ENCODE data around the gene DAB2IP.

DAB2IP gene

GRCh38 chr9:121625590-121625989 is 25.8 kb upstream of the DAB2IP start:
- H3K4me3 ChIP-seq (ENCODE audit: control insufficient read depth in 1 of 7, extremely low read depth in 1 of 7, insufficient read depth in 4 of 7, low read depth in 2 of 7, low read length in 6 of 7): no peak overlapping the region
- ChIA-PET CTCF (interaction anchor here (1.3 to 1.6 kb wide), 2 partner anchors 9 to 75 kb away, joined by 3 to 5 read pairs; no protein-coding TSS in a partner anchor), POLR2A (no interaction called here)
- no peaks in the 10 kb centered on the region for H3K27me3 ChIP-seq (replicated peaks in 2 of 5; ENCODE audit: control insufficient read depth in 4 of 5, insufficient read depth in 5 of 5, low read length in 4 of 5)
- no peaks in the 10 kb centered on the region for H3K36me3 ChIP-seq (ENCODE audit: control insufficient read depth in 4 of 4, insufficient read depth in 4 of 4, low read length in 3 of 4)
- peaks cover 4 to 22% (median 12%) of the 10 kb centered on the region in 4 experiments for H3K4me1 ChIP-seq (ENCODE audit: control extremely low read depth in 1 of 4, control insufficient read depth in 4 of 4, insufficient read depth in 4 of 4, low read length in 3 of 4)
- 100% methylated on average over 2 of the region's 3 CpGs for WGBS (ENCODE audit: insufficient coverage)
- no peak for DNase-seq
- H3K9me3 ChIP-seq (ENCODE audit: control extremely low read depth in 1 of 5, control insufficient read depth in 4 of 5, insufficient read depth in 2 of 5, low read depth in 1 of 5, low read length in 4 of 5): no peaks in the 10 kb centered on the region
- H3K27ac ChIP-seq (ENCODE audit: insufficient read depth in 1 of 2, low read depth in 1 of 2, low read length in 2 of 2, poor library complexity in 1 of 2, severe bottlenecking in 2 of 2): no peak overlapping the region

GRCh38 chr9:121626012-121626411 is 25.4 kb upstream of the DAB2IP start:
- CTCF ChIA-PET: interaction anchor here (1.3 to 1.6 kb wide), 2 partner anchors 8 to 75 kb away, joined by 3 to 5 read pairs; no protein-coding TSS in a partner anchor
- WGBS (ENCODE audit: insufficient coverage): 100% methylated on average over 3 of the region's 4 CpGs
- Histone ChIP-seq H3K27me3 (replicated peaks in 2 of 5; ENCODE audit: control insufficient read depth in 4 of 5, insufficient read depth in 5 of 5, low read length in 4 of 5) (no peaks in the 10 kb centered on the region), H3K36me3 (ENCODE audit: control insufficient read depth in 4 of 4, insufficient read depth in 4 of 4, low read length in 3 of 4) (no peaks in the 10 kb centered on the region), H3K9me3 (ENCODE audit: control extremely low read depth in 1 of 5, control insufficient read depth in 4 of 5, insufficient read depth in 2 of 5, low read depth in 1 of 5, low read length in 4 of 5) (no peaks in the 10 kb centered on the region), H3K4me1 (ENCODE audit: control extremely low read depth in 1 of 4, control insufficient read depth in 4 of 4, insufficient read depth in 4 of 4, low read length in 3 of 4) (peaks cover 4 to 18% (median 8%) of the 10 kb centered on the region in 4 experiments), H3K27ac (ENCODE audit: insufficient read depth in 1 of 2, low read depth in 1 of 2, low read length in 2 of 2, poor library complexity in 1 of 2, severe bottlenecking in 2 of 2) (no peak overlapping the region), H3K4me3 (ENCODE audit: control insufficient read depth in 1 of 7, extremely low read depth in 1 of 7, insufficient read depth in 4 of 7, low read depth in 2 of 7, low read length in 6 of 7) (no peak overlapping the region)
- DNase-seq: no peak
- POLR2A ChIA-PET: no interaction called here

GRCh38 chr9:121627427-121627826 is 24.0 kb upstream of the DAB2IP start:
- H3K27me3 ChIP-seq (replicated peaks in 2 of 5; ENCODE audit: control insufficient read depth in 4 of 5, insufficient read depth in 5 of 5, low read length in 4 of 5): no peaks in the 10 kb centered on the region
- WGBS (ENCODE audit: insufficient coverage): 10% methylated on average over 2 of the region's 6 CpGs
- H3K4me3 ChIP-seq (ENCODE audit: control insufficient read depth in 1 of 7, extremely low read depth in 1 of 7, insufficient read depth in 4 of 7, low read depth in 2 of 7, low read length in 6 of 7): no peak overlapping the region
- ChIA-PET POLR2A (no interaction called here), CTCF (interaction anchor here (0.7 kb wide), 1 partner anchor 9 kb away, joined by 4 read pairs; no protein-coding TSS in a partner anchor)
- H3K9me3 ChIP-seq (ENCODE audit: control extremely low read depth in 1 of 5, control insufficient read depth in 4 of 5, insufficient read depth in 2 of 5, low read depth in 1 of 5, low read length in 4 of 5): no peaks in the 10 kb centered on the region
- peaks cover 4 to 16% (median 8%) of the 10 kb centered on the region in 4 experiments for H3K4me1 ChIP-seq (ENCODE audit: control extremely low read depth in 1 of 4, control insufficient read depth in 4 of 4, insufficient read depth in 4 of 4, low read length in 3 of 4)
- H3K27ac ChIP-seq (ENCODE audit: insufficient read depth in 1 of 2, low read depth in 1 of 2, low read length in 2 of 2, poor library complexity in 1 of 2, severe bottlenecking in 2 of 2): no peak overlapping the region
- no peaks in the 10 kb centered on the region for H3K36me3 ChIP-seq (ENCODE audit: control insufficient read depth in 4 of 4, insufficient read depth in 4 of 4, low read length in 3 of 4)
- peak in 2 of 3 donors; percentile 52 to 77 for DNase-seq

GRCh38 chr9:121628401-121628800 is 23.0 kb upstream of the DAB2IP start:
- Histone ChIP-seq H3K4me3 (ENCODE audit: control insufficient read depth in 1 of 7, extremely low read depth in 1 of 7, insufficient read depth in 4 of 7, low read depth in 2 of 7, low read length in 6 of 7) (no peak overlapping the region), H3K36me3 (ENCODE audit: control insufficient read depth in 4 of 4, insufficient read depth in 4 of 4, low read length in 3 of 4) (no peaks in the 10 kb centered on the region), H3K9me3 (ENCODE audit: control extremely low read depth in 1 of 5, control insufficient read depth in 4 of 5, insufficient read depth in 2 of 5, low read depth in 1 of 5, low read length in 4 of 5) (no peaks in the 10 kb centered on the region), H3K27me3 (replicated peaks in 2 of 5; ENCODE audit: control insufficient read depth in 4 of 5, insufficient read depth in 5 of 5, low read length in 4 of 5) (no peaks in the 10 kb centered on the region), H3K27ac (ENCODE audit: insufficient read depth in 1 of 2, low read depth in 1 of 2, low read length in 2 of 2, poor library complexity in 1 of 2, severe bottlenecking in 2 of 2) (no peak overlapping the region), H3K4me1 (ENCODE audit: control extremely low read depth in 1 of 4, control insufficient read depth in 4 of 4, insufficient read depth in 4 of 4, low read length in 3 of 4) (peaks cover 4 to 14% (median 8%) of the 10 kb centered on the region in 4 experiments)
- 100% methylated on average over 4 of the region's 4 CpGs for WGBS (ENCODE audit: insufficient coverage)
- ChIA-PET CTCF (interaction anchor here (1.0 to 1.9 kb wide), 3 partner anchors 8 to 56 kb away, joined by 3 to 6 read pairs (median 5); no protein-coding TSS in a partner anchor), POLR2A (no interaction called here)
- DNase-seq: no peak

GRCh38 chr9:121631115-121631514 is 20.3 kb upstream of the DAB2IP start:
- 100% methylated on average over 2 of the region's 3 CpGs for WGBS (ENCODE audit: insufficient coverage)
- CTCF ChIA-PET: interaction anchor here (3.6 kb wide), 1 partner anchor 11 kb away, joined by 13 read pairs; no protein-coding TSS in a partner anchor
- no peak for DNase-seq
- H3K36me3 ChIP-seq (ENCODE audit: control insufficient read depth in 4 of 4, insufficient read depth in 4 of 4, low read length in 3 of 4): no peaks in the 10 kb centered on the region
- H3K4me3 ChIP-seq (ENCODE audit: control insufficient read depth in 1 of 7, extremely low read depth in 1 of 7, insufficient read depth in 4 of 7, low read depth in 2 of 7, low read length in 6 of 7): no peak overlapping the region
- H3K27me3 ChIP-seq (replicated peaks in 2 of 5; ENCODE audit: control insufficient read depth in 4 of 5, insufficient read depth in 5 of 5, low read length in 4 of 5): no peaks in the 10 kb centered on the region
- POLR2A ChIA-PET: no interaction called here
- H3K9me3 ChIP-seq (ENCODE audit: control extremely low read depth in 1 of 5, control insufficient read depth in 4 of 5, insufficient read depth in 2 of 5, low read depth in 1 of 5, low read length in 4 of 5): no peaks in the 10 kb centered on the region
- H3K27ac ChIP-seq (ENCODE audit: insufficient read depth in 1 of 2, low read depth in 1 of 2, low read length in 2 of 2, poor library complexity in 1 of 2, severe bottlenecking in 2 of 2): no peak overlapping the region
- H3K4me1 ChIP-seq (ENCODE audit: control extremely low read depth in 1 of 4, control insufficient read depth in 4 of 4, insufficient read depth in 4 of 4, low read length in 3 of 4): peaks cover 4 to 41% (median 28%) of the 10 kb centered on the region in 4 experiments

GRCh38 chr9:121631978-121632418 is 19.4 kb upstream of the DAB2IP start:
- no peak overlapping the region for H3K4me3 ChIP-seq (ENCODE audit: control insufficient read depth in 1 of 7, extremely low read depth in 1 of 7, insufficient read depth in 4 of 7, low read depth in 2 of 7, low read length in 6 of 7)
- ChIA-PET CTCF (interaction anchor here (1.0 to 3.6 kb wide), 5 partner anchors 12 to 90 kb away, joined by 3 to 13 read pairs (median 5); no protein-coding TSS in a partner anchor), POLR2A (interaction anchor here (0.6 kb wide), 1 partner anchor 838 kb away, joined by 4 read pairs; no protein-coding TSS in a partner anchor)
- H3K4me1 ChIP-seq (ENCODE audit: control extremely low read depth in 1 of 4, control insufficient read depth in 4 of 4, insufficient read depth in 4 of 4, low read length in 3 of 4): peaks cover 4 to 49% (median 35%) of the 10 kb centered on the region in 4 experiments
- H3K36me3 ChIP-seq (ENCODE audit: control insufficient read depth in 4 of 4, insufficient read depth in 4 of 4, low read length in 3 of 4): no peaks in the 10 kb centered on the region
- WGBS (ENCODE audit: insufficient coverage): 96% methylated on average over 18 of the region's 18 CpGs
- no peaks in the 10 kb centered on the region for H3K27me3 ChIP-seq (replicated peaks in 2 of 5; ENCODE audit: control insufficient read depth in 4 of 5, insufficient read depth in 5 of 5, low read length in 4 of 5)
- no peak for DNase-seq
- H3K9me3 ChIP-seq (ENCODE audit: control extremely low read depth in 1 of 5, control insufficient read depth in 4 of 5, insufficient read depth in 2 of 5, low read depth in 1 of 5, low read length in 4 of 5): no peaks in the 10 kb centered on the region
- no peak overlapping the region for H3K27ac ChIP-seq (ENCODE audit: insufficient read depth in 1 of 2, low read depth in 1 of 2, low read length in 2 of 2, poor library complexity in 1 of 2, severe bottlenecking in 2 of 2)

GRCh38 chr9:121633119-121633714 is 18.2 kb upstream of the DAB2IP start:
- DNase-seq: no peak
- Histone ChIP-seq H3K4me1 (ENCODE audit: control extremely low read depth in 1 of 4, control insufficient read depth in 4 of 4, insufficient read depth in 4 of 4, low read length in 3 of 4) (peaks cover 0 to 48% (median 38%) of the 10 kb centered on the region in 4 experiments), H3K4me3 (ENCODE audit: control insufficient read depth in 1 of 7, extremely low read depth in 1 of 7, insufficient read depth in 4 of 7, low read depth in 2 of 7, low read length in 6 of 7) (no peak overlapping the region), H3K27me3 (replicated peaks in 2 of 5; ENCODE audit: control insufficient read depth in 4 of 5, insufficient read depth in 5 of 5, low read length in 4 of 5) (no peaks in the 10 kb centered on the region), H3K27ac (ENCODE audit: insufficient read depth in 1 of 2, low read depth in 1 of 2, low read length in 2 of 2, poor library complexity in 1 of 2, severe bottlenecking in 2 of 2) (no peak overlapping the region), H3K36me3 (ENCODE audit: control insufficient read depth in 4 of 4, insufficient read depth in 4 of 4, low read length in 3 of 4) (no peaks in the 10 kb centered on the region), H3K9me3 (ENCODE audit: control extremely low read depth in 1 of 5, control insufficient read depth in 4 of 5, insufficient read depth in 2 of 5, low read depth in 1 of 5, low read length in 4 of 5) (no peaks in the 10 kb centered on the region)
- POLR2A ChIA-PET: interaction anchor here (0.6 kb wide), 1 partner anchor 484 kb away, joined by 3 read pairs; no protein-coding TSS in a partner anchor
- CTCF ChIA-PET: interaction anchor here (0.9 to 3.6 kb wide), 7 partner anchors 13 to 350 kb away, joined by 3 to 13 read pairs (median 5); no protein-coding TSS in a partner anchor
- 86% methylated on average over 9 of the region's 9 CpGs for WGBS (ENCODE audit: insufficient coverage)
